ENCODE results near the gene KRT10. TPM values are rescaled to one million over a fixed set of nuclear protein-coding genes. Genes with fewer than 3 reads are reported as not detected.
A peak's percentile ranks its signal among the peaks of the same experiment; 100 is the strongest.

KRT10 gene
- total and polyA plus RNA-seq, 8 donors = 0.58 to 49.0 (median 14.8) TPM

- intact Hi-C loops (cut with DNase I; ENCODE audit: low total_unique reads) = no loop called here
- Histone ChIP-seq H3K27ac (no peak overlapping the region), H3K9me3 (no peaks in the 10 kb centered on the region), H3K27me3 (peaks cover 0 to 56% (median 9%) of the 10 kb centered on the region in 3 donors), H3K4me3 (no peak overlapping the region), H3K36me3 (no peaks in the 10 kb centered on the region), H3K4me1 (no peaks in the 10 kb centered on the region)
- TF ChIP-seq EP300 (IDR thresholded peaks at IDR 0.05) = no peak
- no peak for TF ChIP-seq POLR2AphosphoS5 (IDR thresholded peaks at IDR 0.05)
- TF ChIP-seq POLR2A (IDR thresholded peaks at IDR 0.05) = no peak
- TF ChIP-seq CTCF (IDR thresholded peaks at IDR 0.05) = no peak
- 67 to 84% (median 74%) methylated on average over 5 of the region's 5 CpGs for WGBS, 5 donors
- DNase-seq = no peak
Observed at GRCh38 chr17:40778461-40778860, 44.0 kb downstream of the KRT10 start.

GRCh38 chr17:40777971-40778370 is 44.4 kb downstream of the KRT10 start:
- no peak for DNase-seq
- WGBS, 5 donors = 85 to 92% (median 87%) methylated on average over 3 of the region's 3 CpGs
- intact Hi-C loops (cut with DNase I; ENCODE audit: low total_unique reads) = no loop called here
- Histone ChIP-seq H3K27ac (no peak overlapping the region), H3K27me3 (peaks cover 0 to 61% (median 9%) of the 10 kb centered on the region in 3 donors), H3K4me3 (no peak overlapping the region), H3K9me3 (no peaks in the 10 kb centered on the region), H3K36me3 (no peaks in the 10 kb centered on the region), H3K4me1 (no peaks in the 10 kb centered on the region)
- TF ChIP-seq POLR2A (IDR thresholded peaks at IDR 0.05) = no peak
- TF ChIP-seq CTCF (IDR thresholded peaks at IDR 0.05) = no peak
- TF ChIP-seq POLR2AphosphoS5 (IDR thresholded peaks at IDR 0.05) = no peak
- no peak for TF ChIP-seq EP300 (IDR thresholded peaks at IDR 0.05)

GRCh38 chr17:40777459-40777858 is 45.0 kb downstream of the KRT10 start:
- Histone ChIP-seq H3K27ac (no peak overlapping the region), H3K4me1 (no peaks in the 10 kb centered on the region), H3K9me3 (no peaks in the 10 kb centered on the region), H3K36me3 (no peaks in the 10 kb centered on the region), H3K27me3 (peaks cover 0 to 66% (median 9%) of the 10 kb centered on the region in 3 donors), H3K4me3 (no peak overlapping the region)
- 61 to 77% (median 69%) methylated on average over 7 of the region's 7 CpGs for WGBS, 5 donors
- no peak for DNase-seq
- intact Hi-C loops (cut with DNase I; ENCODE audit: low total_unique reads) = no loop called here
- TF ChIP-seq EP300 (IDR thresholded peaks at IDR 0.05) (no peak), POLR2A (IDR thresholded peaks at IDR 0.05) (no peak), POLR2AphosphoS5 (IDR thresholded peaks at IDR 0.05) (no peak), CTCF (IDR thresholded peaks at IDR 0.05) (no peak)

- no peaks in the 10 kb centered on the region for H3K36me3 ChIP-seq
- no peaks in the 10 kb centered on the region for H3K4me1 ChIP-seq
- WGBS, 5 donors = 72 to 82% (median 76%) methylated on average over 4 of the region's 4 CpGs
- TF ChIP-seq CTCF (IDR thresholded peaks at IDR 0.05) (no peak), POLR2A (IDR thresholded peaks at IDR 0.05) (no peak), EP300 (IDR thresholded peaks at IDR 0.05) (no peak), POLR2AphosphoS5 (IDR thresholded peaks at IDR 0.05) (no peak)
- no peak overlapping the region for H3K27ac ChIP-seq
- intact Hi-C loops (cut with DNase I; ENCODE audit: low total_unique reads) = no loop called here
- H3K9me3 ChIP-seq = no peaks in the 10 kb centered on the region
- H3K4me3 ChIP-seq = no peak overlapping the region
- H3K27me3 ChIP-seq = peaks cover 0 to 62% (median 9%) of the 10 kb centered on the region in 3 donors
- peak in 1 of 2 donors; percentile 19 for DNase-seq
Observed at GRCh38 chr17:40775945-40776344, 46.5 kb downstream of the KRT10 start.
